ENCODE data around the gene PYCR2. TPM values are rescaled to one million over a fixed set of nuclear protein-coding genes. Genes with fewer than 3 reads are reported as not detected.

The PYCR2 gene
- total RNA-seq, 1 experiment from 2014 or later = 104 TPM

GRCh38 chr1:225914391-225914790, 9.7 kb downstream of the PYCR2 start:
- Mint-ChIP-seq H3K36me3 (ENCODE audit: insufficient read depth in 1 of 3, low read depth in 3 of 3) (peaks cover 11 to 25% (median 20%) of the 10 kb centered on the region in 3 experiments; a peak in 6 of 7 replicates), H3K4me1 (peaks cover 14% of the 10 kb centered on the region in 2 experiments), H3K27me3 (ENCODE audit: low read depth) (peaks cover 5% of the 10 kb centered on the region; the same call in 1 of the 2 replicates), H3K27ac (peak overlapping the region in 1 of 3 experiments; percentile 53; a peak in 1 of 7 replicates), H3K9me3 (no peaks in the 10 kb centered on the region), H3K4me3 (no peak overlapping the region)
- Histone ChIP-seq H3K4ac (ENCODE audit: low read depth, low read length) (no peak overlapping the region), H2AFZ (ENCODE audit: low read length) (no peak overlapping the region), H3K56ac (ENCODE audit: insufficient read length, low read depth, low read length) (no peak overlapping the region), H2BK20ac (ENCODE audit: low read depth, low read length, poor library complexity, severe bottlenecking) (no peak overlapping the region), H3K23ac (ENCODE audit: insufficient read length, low read depth, low read length) (no peak overlapping the region), H3K79me2 (ENCODE audit: insufficient read depth, low read length) (no peaks in the 10 kb centered on the region), H4K20me1 (ENCODE audit: control insufficient read depth, insufficient read depth, insufficient read length) (no peaks in the 10 kb centered on the region), H3K14ac (ENCODE audit: insufficient read depth, low read length) (no peak overlapping the region), H2BK120ac (ENCODE audit: low read depth, low read length, poor library complexity, severe bottlenecking) (no peak overlapping the region), H3K18ac (ENCODE audit: insufficient read length, low read depth, low read length) (no peak overlapping the region), H4K8ac (replicated peaks; ENCODE audit: insufficient read length, low read depth, low read length) (no peak overlapping the region), H3K9ac (ENCODE audit: extremely low read depth, insufficient read length, low read length) (no peak overlapping the region), H2BK15ac (ENCODE audit: low read depth, low read length) (no peak overlapping the region), H4K91ac (ENCODE audit: insufficient read length, low read depth, low read length) (peak overlapping the region; percentile 44), H3K27ac (ENCODE audit: insufficient read length, low read depth, low read length) (no peak overlapping the region), H3T11ph (ENCODE audit: low read length) (no peak overlapping the region), H3K27me3 (ENCODE audit: insufficient read depth, low read length) (no peaks in the 10 kb centered on the region), H3K23me2 (ENCODE audit: insufficient read length, low read depth, low read length, poor library complexity, severe bottlenecking) (no peaks in the 10 kb centered on the region), H2BK5ac (ENCODE audit: insufficient read length, low read length) (no peak overlapping the region), H3K79me1 (ENCODE audit: insufficient read depth, low read depth, low read length, poor library complexity, severe bottlenecking) (no peaks in the 10 kb centered on the region), H4K5ac (ENCODE audit: insufficient read length, low read depth, low read length) (no peak overlapping the region), H3K4me1 (ENCODE audit: insufficient read depth, low read length) (no peaks in the 10 kb centered on the region; the same call in 1 of the 2 replicates), H2AK5ac (ENCODE audit: insufficient read length, low read length) (no peak overlapping the region), H3K4me2 (ENCODE audit: insufficient read depth, insufficient read length, low read length) (no peak overlapping the region), H2BK12ac (ENCODE audit: insufficient read length, low read depth, low read length) (no peak overlapping the region), H3K9me3 (ENCODE audit: control insufficient read depth, low read depth, low read length) (no peaks in the 10 kb centered on the region)
- TF ChIP-seq CTCF (conservative IDR thresholded peaks at IDR 0.05) = no peak
- DNase-seq = no peak
- WGBS (ENCODE audit: extremely low coverage, insufficient read length, low lambda C conversion rate) = no CpG with 5 or more reads among the region's 6 CpGs
